Measurements from ENCODE around the gene KCTD14.
"Not testable (repeated sequence)": the region's sequence is repeated elsewhere in the genome, so short reads cannot be mapped to it uniquely, and the experiment has no call there.

Gene KCTD14

DNA sequence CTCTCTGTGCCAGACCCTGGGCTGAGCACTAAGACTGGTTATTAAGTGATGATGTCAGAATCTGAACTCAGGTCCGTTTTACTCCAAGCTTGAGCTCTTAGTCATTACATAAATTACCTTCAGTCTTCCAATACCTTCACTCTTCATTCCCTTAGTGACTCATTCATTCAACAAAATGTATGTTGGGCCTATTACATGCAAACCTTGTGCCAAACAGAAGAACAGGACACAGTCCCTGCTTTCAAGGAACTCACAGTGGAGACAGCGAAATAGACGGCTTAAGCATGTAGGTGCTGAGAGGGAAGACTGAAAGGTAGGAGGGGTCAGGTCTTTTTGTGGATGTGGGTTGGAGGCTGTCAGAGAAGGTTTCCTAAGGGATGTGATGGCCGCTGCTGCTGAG lies 3.3 kb downstream of the KCTD14 start:
- Mint-ChIP-seq H3K4me1 (peaks cover 25% of the 10 kb centered on the region), H3K36me3 (no peaks in the 10 kb centered on the region), H3K4me3 (no peak overlapping the region), H3K27me3 (peaks cover 28% of the 10 kb centered on the region), H3K9me3 (no peaks in the 10 kb centered on the region), H3K27ac (no peak overlapping the region)
- no peak for ATAC-seq

DNA sequence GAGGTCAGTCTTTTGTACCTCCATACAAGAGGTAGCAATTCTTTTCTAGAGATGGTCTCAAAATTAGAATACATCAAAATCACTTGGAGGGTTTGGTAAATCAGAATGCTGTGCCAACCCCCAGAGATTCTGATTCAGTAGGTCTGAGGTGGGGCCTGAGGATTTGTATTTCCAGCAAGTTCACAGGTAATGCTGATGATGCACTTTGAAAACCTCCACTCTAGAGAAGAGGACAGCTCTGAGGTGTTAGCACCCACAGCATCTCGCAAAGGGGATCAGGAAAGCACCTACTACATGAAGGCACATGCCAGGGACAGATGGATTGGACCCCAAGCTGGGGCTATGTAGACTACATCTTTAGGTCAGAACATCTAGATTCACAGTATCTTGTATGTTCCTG lies 7.2 kb downstream of the KCTD14 start:
- Mint-ChIP-seq H3K4me1 (peaks cover 15% of the 10 kb centered on the region), H3K27ac (no peak overlapping the region), H3K27me3 (no peaks in the 10 kb centered on the region), H3K36me3 (no peaks in the 10 kb centered on the region), H3K4me3 (no peak overlapping the region), H3K9me3 (no peaks in the 10 kb centered on the region)
- ATAC-seq, result no peak

GRCh38 chr11:78014937-78015520 lies 8.0 kb downstream of the KCTD14 start:
- H3K27ac Mint-ChIP-seq, H3K36me3 Mint-ChIP-seq, H3K4me3 Mint-ChIP-seq, H3K9me3 Mint-ChIP-seq, H3K27me3 Mint-ChIP-seq, ATAC-seq: not testable (repeated sequence)
- H3K4me1 Mint-ChIP-seq, result peaks cover 15% of the 10 kb centered on the region

DNA sequence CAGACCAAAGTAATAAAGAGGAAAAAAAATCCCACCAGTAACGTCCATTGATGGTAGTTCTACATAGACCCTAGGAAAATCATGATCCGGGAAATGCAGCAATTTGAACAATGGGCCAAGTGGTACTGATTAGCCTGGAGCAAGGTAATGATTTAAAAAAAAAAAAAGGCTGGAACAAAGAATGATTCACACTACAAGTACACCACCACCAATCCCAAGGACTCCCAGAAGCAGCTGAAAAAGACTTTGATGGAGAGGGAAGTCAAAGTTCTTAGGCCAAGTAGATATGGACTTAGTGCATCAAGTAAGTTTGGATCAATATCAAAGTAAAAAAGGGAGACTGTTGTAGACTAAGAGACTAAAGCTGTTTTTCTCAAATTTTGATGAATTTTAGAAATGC lies 11.8 kb downstream of the KCTD14 start:
- Mint-ChIP-seq H3K4me1 (peaks cover 13% of the 10 kb centered on the region), H3K27me3 (no peaks in the 10 kb centered on the region), H3K36me3 (no peaks in the 10 kb centered on the region), H3K4me3 (no peak overlapping the region), H3K27ac (no peak overlapping the region), H3K9me3 (no peaks in the 10 kb centered on the region)
- no peak for ATAC-seq

GRCh38 chr11:78010755-78011154 lies 12.3 kb downstream of the KCTD14 start:
- Mint-ChIP-seq H3K27me3 (no peaks in the 10 kb centered on the region), H3K27ac (no peak overlapping the region), H3K9me3 (no peaks in the 10 kb centered on the region), H3K4me3 (no peak overlapping the region), H3K36me3 (no peaks in the 10 kb centered on the region), H3K4me1 (peaks cover 8% of the 10 kb centered on the region)
- ATAC-seq, result no peak

- no peak for ATAC-seq
- H3K4me1 Mint-ChIP-seq, result peaks cover 3% of the 10 kb centered on the region
- no peaks in the 10 kb centered on the region for H3K36me3 Mint-ChIP-seq
- H3K27ac Mint-ChIP-seq, result no peak overlapping the region
- H3K4me3 Mint-ChIP-seq, result no peak overlapping the region
- no peaks in the 10 kb centered on the region for H3K9me3 Mint-ChIP-seq
- no peaks in the 10 kb centered on the region for H3K27me3 Mint-ChIP-seq
These were observed 12.8 kb downstream of the KCTD14 start for GRCh38 chr11:78010304-78010703.

DNA sequence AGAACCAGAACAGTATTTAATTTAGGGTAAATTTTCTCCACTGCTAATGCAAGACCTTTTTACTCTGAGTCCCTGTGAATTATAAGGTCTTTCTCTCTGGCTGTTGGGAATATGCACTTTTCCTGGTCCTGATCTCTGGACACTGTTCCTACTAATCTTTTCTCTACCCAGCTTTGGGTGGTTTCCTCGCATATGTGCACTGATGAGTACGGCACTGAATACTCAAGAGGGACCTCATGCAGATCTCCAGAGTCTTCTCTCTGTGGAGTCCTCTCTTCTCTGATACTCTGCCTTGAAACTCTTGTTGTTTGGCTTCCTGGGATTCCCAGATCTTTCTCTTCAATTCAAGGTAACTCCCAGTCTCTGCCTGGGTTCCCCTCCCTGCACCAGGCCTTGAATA lies 14.0 kb downstream of the KCTD14 start:
- ATAC-seq, result no peak
- no peaks in the 10 kb centered on the region for H3K27me3 Mint-ChIP-seq
- H3K9me3 Mint-ChIP-seq, result no peaks in the 10 kb centered on the region
- no peaks in the 10 kb centered on the region for H3K36me3 Mint-ChIP-seq
- H3K4me3 Mint-ChIP-seq, result no peak overlapping the region
- no peaks in the 10 kb centered on the region for H3K4me1 Mint-ChIP-seq
- no peak overlapping the region for H3K27ac Mint-ChIP-seq

DNA sequence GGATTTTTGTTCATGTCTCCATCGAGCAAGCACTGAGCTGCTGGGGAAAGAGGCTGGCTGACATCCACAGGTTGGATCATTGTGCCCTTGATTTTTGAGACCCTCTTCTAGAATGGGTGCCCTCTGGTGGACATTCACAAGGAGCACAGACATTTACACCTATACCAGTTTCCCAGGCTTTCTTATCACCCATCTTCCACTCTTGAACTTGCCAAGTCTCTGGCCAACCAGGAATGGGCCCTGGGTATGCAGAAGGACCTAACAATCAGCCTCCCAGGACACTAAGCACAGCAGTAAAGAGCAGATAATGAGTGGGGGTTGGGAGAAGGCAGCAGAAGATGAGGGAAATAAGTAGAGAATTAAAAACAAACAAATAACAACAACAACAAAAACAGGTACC lies 22.9 kb downstream of the KCTD14 start:
- no peaks in the 10 kb centered on the region for H3K36me3 Mint-ChIP-seq
- peak; percentile 79 for ATAC-seq
- no peaks in the 10 kb centered on the region for H3K27me3 Mint-ChIP-seq
- peaks cover 21% of the 10 kb centered on the region for H3K4me1 Mint-ChIP-seq
- no peak overlapping the region for H3K27ac Mint-ChIP-seq
- no peak overlapping the region for H3K4me3 Mint-ChIP-seq
- H3K9me3 Mint-ChIP-seq, result no peaks in the 10 kb centered on the region

- Mint-ChIP-seq H3K36me3 (no peaks in the 10 kb centered on the region), H3K27ac (no peak overlapping the region), H3K9me3 (no peaks in the 10 kb centered on the region), H3K27me3 (no peaks in the 10 kb centered on the region), H3K4me3 (no peak overlapping the region), H3K4me1 (peaks cover 23% of the 10 kb centered on the region)
- no peak for ATAC-seq
These were observed 23.5 kb downstream of the KCTD14 start for GRCh38 chr11:77999446-78000030.

DNA sequence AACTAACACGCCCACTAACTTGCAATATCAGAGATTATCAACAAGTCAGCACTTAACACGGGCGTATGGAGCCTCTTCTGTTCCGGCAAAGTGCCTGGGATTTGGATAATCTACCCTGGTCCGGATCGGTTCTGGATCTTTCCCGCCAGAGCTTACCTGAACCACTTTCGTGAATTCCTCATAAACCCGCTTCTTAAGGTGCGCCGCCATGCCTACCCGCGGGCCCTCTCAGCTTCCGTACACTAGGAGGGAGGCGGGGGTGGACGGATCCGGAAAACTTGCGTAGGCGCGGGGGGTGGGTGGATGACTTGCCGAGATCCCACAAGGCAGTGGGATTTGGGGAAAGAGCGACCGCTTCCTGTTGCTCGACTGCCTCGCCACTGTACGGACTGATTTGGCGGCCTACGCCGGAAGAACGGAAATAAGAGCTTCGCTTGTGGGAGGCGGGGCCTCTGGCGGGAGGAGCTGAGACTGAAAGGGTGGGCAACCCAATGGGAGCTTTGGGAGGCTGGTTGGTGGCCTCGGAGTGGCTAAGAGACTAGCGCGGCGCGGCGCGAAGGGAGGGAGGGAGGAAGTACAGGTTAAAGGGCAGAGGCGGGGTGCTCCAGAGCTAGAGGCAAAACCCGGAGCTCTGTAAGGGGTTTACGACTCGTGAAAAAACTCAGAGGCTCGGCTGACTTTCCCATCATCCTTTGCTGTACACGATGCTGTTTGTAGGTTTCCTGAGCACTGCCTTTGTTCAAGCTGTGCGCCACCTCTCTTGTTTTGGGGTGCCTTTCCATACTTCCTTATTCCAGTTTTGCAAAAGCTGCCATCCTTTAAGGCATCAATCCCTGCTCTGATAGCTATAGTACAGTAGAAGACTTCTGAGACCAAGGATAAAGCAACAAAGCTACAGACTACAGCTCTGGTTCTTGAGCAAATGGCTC lies 28.4 kb downstream of the KCTD14 start, which contains the start of gene INTS4:
Gene INTS4, minus strand, starts transcription at position 235 of the 929 bp plus-strand sequence. Its CDS starts 25 bp downstream, at position 210.
- Mint-ChIP-seq H3K36me3 (peaks cover 5% of the 10 kb centered on the region), H3K27me3 (no peaks in the 10 kb centered on the region), H3K27ac (peak within 1 kb of the TSS; percentile 88), H3K4me1 (peaks cover 34% of the 10 kb centered on the region), H3K4me3 (peak within 1 kb of the TSS; percentile 88), H3K9me3 (no peaks in the 10 kb centered on the region)
- peak; percentile 100 for ATAC-seq

GRCh38 chr11:77993902-77994301 lies 29.2 kb downstream of the KCTD14 start:
- H3K4me3 Mint-ChIP-seq, result peak overlapping the region; percentile 88
- H3K4me1 Mint-ChIP-seq, result peaks cover 29% of the 10 kb centered on the region
- no peaks in the 10 kb centered on the region for H3K9me3 Mint-ChIP-seq
- no peak for ATAC-seq
- H3K36me3 Mint-ChIP-seq, result peaks cover 5% of the 10 kb centered on the region
- no peaks in the 10 kb centered on the region for H3K27me3 Mint-ChIP-seq
- H3K27ac Mint-ChIP-seq, result peak overlapping the region; percentile 88

DNA sequence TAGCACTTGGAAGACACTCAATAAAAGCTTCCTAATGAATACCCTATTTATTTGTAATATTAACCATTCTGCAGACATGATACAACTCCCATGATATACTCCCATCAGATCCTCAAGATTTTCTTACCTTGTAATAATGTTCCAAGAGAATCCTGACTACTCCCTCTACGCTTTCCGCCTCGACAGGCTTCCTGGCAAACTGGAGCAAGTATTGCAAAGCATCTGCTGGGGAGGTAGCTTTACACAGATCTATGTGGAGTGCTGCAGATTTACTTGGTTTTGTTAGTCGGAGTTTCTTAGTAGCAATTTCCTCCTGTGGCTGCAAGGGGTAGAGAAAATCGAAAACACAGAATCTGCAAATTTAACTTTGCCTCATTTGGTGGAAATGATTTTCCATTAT lies 32.1 kb downstream of the KCTD14 start:
- Mint-ChIP-seq H3K27ac (no peak overlapping the region), H3K27me3 (no peaks in the 10 kb centered on the region), H3K36me3 (peaks cover 21% of the 10 kb centered on the region), H3K9me3 (no peaks in the 10 kb centered on the region), H3K4me1 (peaks cover 36% of the 10 kb centered on the region), H3K4me3 (no peak overlapping the region)
- no peak for ATAC-seq

- H3K4me1 Mint-ChIP-seq, result peaks cover 16% of the 10 kb centered on the region
- H3K27me3 Mint-ChIP-seq, H3K9me3 Mint-ChIP-seq, H3K4me3 Mint-ChIP-seq, H3K27ac Mint-ChIP-seq, ATAC-seq: not testable (repeated sequence)
- peaks cover 58% of the 10 kb centered on the region for H3K36me3 Mint-ChIP-seq
These were observed 36.6 kb downstream of the KCTD14 start for GRCh38 chr11:77986456-77986855.

DNA sequence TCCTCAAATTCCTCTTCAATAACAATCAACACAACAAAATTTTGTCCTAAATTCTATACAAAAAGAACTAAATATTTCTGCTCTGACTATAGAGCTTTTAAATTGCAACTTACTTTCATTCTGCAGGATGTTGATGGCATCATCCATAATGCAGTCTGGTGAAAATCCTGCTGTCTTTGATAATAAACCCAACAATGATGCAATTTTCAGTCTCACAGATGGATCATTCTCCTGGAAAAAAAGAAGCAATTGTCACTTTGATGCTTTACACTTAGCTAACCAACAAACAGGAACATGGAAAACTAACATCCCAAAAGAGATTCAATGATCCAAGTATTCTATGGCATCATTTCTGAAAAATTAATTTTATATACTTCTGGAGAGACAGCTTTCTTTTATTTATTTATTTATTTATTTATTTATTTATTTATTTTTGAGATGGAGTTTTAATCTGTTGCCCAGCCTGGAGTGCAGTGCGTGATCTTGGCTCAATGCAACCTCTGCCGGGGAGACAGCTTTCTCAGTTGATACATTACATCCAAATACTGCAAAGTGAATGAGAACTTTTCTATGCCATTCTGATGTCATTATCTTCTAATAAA lies 41.6 kb downstream of the KCTD14 start:
- no peak overlapping the region for H3K4me3 Mint-ChIP-seq
- no peak for ATAC-seq
- H3K4me1 Mint-ChIP-seq, result peaks cover 9% of the 10 kb centered on the region
- no peaks in the 10 kb centered on the region for H3K9me3 Mint-ChIP-seq
- H3K36me3 Mint-ChIP-seq, result peaks cover 59% of the 10 kb centered on the region
- no peak overlapping the region for H3K27ac Mint-ChIP-seq
- no peaks in the 10 kb centered on the region for H3K27me3 Mint-ChIP-seq

GRCh38 chr11:77968337-77968736 lies 54.7 kb downstream of the KCTD14 start:
- Mint-ChIP-seq H3K27ac (no peak overlapping the region), H3K36me3 (peaks cover 50% of the 10 kb centered on the region), H3K27me3 (no peaks in the 10 kb centered on the region), H3K4me3 (no peak overlapping the region), H3K9me3 (no peaks in the 10 kb centered on the region), H3K4me1 (peaks cover 7% of the 10 kb centered on the region)
- no peak for ATAC-seq
